ENCODE measurements around the gene TRPV2.

- no peak for TF ChIP-seq ZNF274 (IDR thresholded peaks at IDR 0.05; ENCODE audit: low read depth, low read length)
- no peak for TF ChIP-seq SUZ12 (IDR thresholded peaks at IDR 0.05; ENCODE audit: extremely low read depth, insufficient read depth, insufficient read length)
- TF ChIP-seq YY1 (IDR thresholded peaks at IDR 0.05; ENCODE audit: insufficient read depth, insufficient read length): no peak
Observed at GRCh38 chr17:16417399-16417798, 2.0 kb downstream of the TRPV2 start.

Measured in NT2/D1 (cell line).